IMR-90 (cell line): Measurements from ENCODE around the gene CBLIF. TPM values are rescaled to one million over a fixed set of nuclear protein-coding genes. Genes with fewer than 3 reads are reported as not detected.

ENCODE experiments used
- ATAC-seq: fragments of 200-7000 bp; cut with Tn5 transposase; 2 replicates; pipeline ENCODE4 v1.9.1; 2020; ENCODE audit warnings: low read depth, mild to moderate bottlenecking, moderate library complexity
- BruUV-seq: library from RNA; stranded (reverse); fragments of 400-500 nt; replicated peaks from 2 replicates; lab custom pipeline; 2021; lab: Mats Ljungman, UMichigan
- CTCF ChIA-PET: fragments of 300-600 bp; formaldehyde crosslinking; extraction: SDS; loops from one replicate; lab custom pipeline; 2021; ENCODE audit warnings: antibody characterized with exemption; lab: Yijun Ruan, JAX
- POLR2A ChIA-PET: fragments of 300-600 bp; sonication (Branson Sonifier 250); formaldehyde crosslinking; loops from one replicate; lab custom pipeline; 2022; ENCODE audit warnings: antibody characterized with exemption; ENCODE audit not compliant: unreplicated experiment; lab: Charles Lee
- DNase-seq: peaks from one replicate; pipeline ENCODE4 v3.0.0; 2013
- H2AFZ ChIP-seq: replicated peaks from 2 replicates; pipeline ENCODE3; 2013; ENCODE audit warnings: low read length, mild to moderate bottlenecking; ENCODE audit not compliant: poor library complexity
- H2AK5ac ChIP-seq: 2 replicates; pipeline ENCODE4 v1.6.1; 2013; ENCODE audit warnings: low read depth, low read length, inconsistent platforms
- H2AK9ac ChIP-seq: replicated peaks from 2 replicates; pipeline ENCODE3; 2013; ENCODE audit warnings: mild to moderate bottlenecking, low read depth, low read length, moderate library complexity; ENCODE audit not compliant: poor library complexity
- H2BK120ac ChIP-seq: 2 replicates; pipeline ENCODE4 v1.6.1; 2013; ENCODE audit warnings: low read depth, low read length, inconsistent platforms
- H2BK15ac ChIP-seq: 3 replicates; pipeline ENCODE4 v1.6.1; 2013; ENCODE audit warnings: low read depth, low read length, inconsistent platforms
- H2BK20ac ChIP-seq: 2 replicates; pipeline ENCODE4 v1.6.1; 2013; ENCODE audit warnings: low read depth, mild to moderate bottlenecking, inconsistent platforms, low read length, moderate library complexity
- H2BK5ac ChIP-seq: 2 replicates; pipeline ENCODE4 v1.6.1; 2013; ENCODE audit warnings: mild to moderate bottlenecking, low read depth, low read length, inconsistent platforms; ENCODE audit not compliant: poor library complexity, severe bottlenecking
- H3K14ac ChIP-seq: replicated peaks from 2 replicates; pipeline ENCODE4 v1.6.1; 2013; ENCODE audit warnings: low read depth, low read length, inconsistent platforms
- H3K18ac ChIP-seq: 2 replicates; pipeline ENCODE4 v1.6.1; 2013; ENCODE audit warnings: low read depth, low read length, control low read depth
- H3K23ac ChIP-seq: 2 replicates; pipeline ENCODE4 v1.6.1; 2013; ENCODE audit warnings: low read depth, low read length, inconsistent platforms
- H3K27ac ChIP-seq: 2 replicates; pipeline ENCODE4 v1.5.1; 2013; ENCODE audit warnings: mild to moderate bottlenecking, control low read depth, low read length; ENCODE audit not compliant: insufficient read depth
- H3K27me3 ChIP-seq: 2 replicates; pipeline ENCODE4 v1.6.1; 2013; ENCODE audit warnings: low read length; ENCODE audit not compliant: control insufficient read depth, insufficient read depth
- H3K36me3 ChIP-seq: 2 replicates; pipeline ENCODE4 v1.6.1; 2013; ENCODE audit warnings: low read length, mixed read lengths; ENCODE audit not compliant: control insufficient read depth, insufficient read depth
- H3K4ac ChIP-seq: 2 replicates; pipeline ENCODE4 v1.6.1; 2013; ENCODE audit warnings: low read depth, low read length, inconsistent platforms
- H3K4me1 ChIP-seq: 2 replicates; pipeline ENCODE4 v1.6.1; 2013; ENCODE audit warnings: low read length, mixed read lengths; ENCODE audit not compliant: control insufficient read depth, insufficient read depth
- H3K4me2 ChIP-seq: 2 replicates; pipeline ENCODE4 v1.6.1; 2013; ENCODE audit warnings: low read depth, mild to moderate bottlenecking, control low read depth, low read length, moderate library complexity
- H3K4me3 ChIP-seq: 2 replicates; pipeline ENCODE4 v1.5.1; 2013; ENCODE audit warnings: low read depth, mild to moderate bottlenecking, control low read depth, low read length, moderate library complexity; ENCODE audit not compliant: insufficient read depth
- H3K56ac ChIP-seq: 2 replicates; pipeline ENCODE4 v1.6.1; 2013; ENCODE audit warnings: low read length, inconsistent platforms; ENCODE audit not compliant: insufficient read depth; ENCODE audit errors: extremely low read depth
- H3K79me1 ChIP-seq, 2 experiments: 2 replicates each; pipeline ENCODE4 v1.6.1; 2013; ENCODE audit warnings: low read length in 2 of 2, inconsistent platforms in 1 of 2, low read depth in 1 of 2
- H3K9ac ChIP-seq: 2 replicates; pipeline ENCODE4 v1.6.1; 2013; ENCODE audit warnings: low read depth, low read length, control low read depth
- H3K9me1 ChIP-seq: 2 replicates; pipeline ENCODE4 v1.6.1; 2013; ENCODE audit warnings: low read length, inconsistent platforms; ENCODE audit not compliant: insufficient read depth
- H3K9me3 ChIP-seq: 2 replicates; pipeline ENCODE4 v1.6.1; 2013; ENCODE audit warnings: low read length; ENCODE audit not compliant: control insufficient read depth, insufficient read depth
- H4K20me1 ChIP-seq: 2 replicates; pipeline ENCODE4 v1.6.1; 2013; ENCODE audit warnings: low read length, inconsistent platforms; ENCODE audit not compliant: insufficient read depth
- H4K5ac ChIP-seq: 2 replicates; pipeline ENCODE4 v1.6.1; 2013; ENCODE audit warnings: mild to moderate bottlenecking, low read depth, low read length, control low read depth
- H4K8ac ChIP-seq, 2 experiments: 2 replicates each; pipeline ENCODE4 v1.6.1; 2013; ENCODE audit warnings: low read depth in 2 of 2, low read length in 2 of 2, control low read depth in 1 of 2, inconsistent platforms in 1 of 2
- H4K91ac ChIP-seq: 2 replicates; pipeline ENCODE4 v1.6.1; 2013; ENCODE audit warnings: low read depth, low read length, inconsistent platforms; ENCODE audit not compliant: insufficient read depth
- CHD1 ChIP-seq: IDR thresholded peaks from 2 replicates; pipeline ENCODE4 v1.6.1; 2012; ENCODE audit warnings: low read depth, low read length, improper control_type of control experiment
- CTCF ChIP-seq: conservative IDR thresholded peaks from 2 replicates; pipeline ENCODE4 v1.5.1; 2012; ENCODE audit warnings: mild to moderate bottlenecking, low read depth, low read length, improper control_type of control experiment
- ELK1 ChIP-seq: fragments of 150-350 bp; IDR thresholded peaks from 2 replicates; pipeline ENCODE4 v1.6.1; 2016; ENCODE audit warnings: low read depth, mild to moderate bottlenecking, low read length, moderate library complexity, borderline replicate concordance
- MXI1 ChIP-seq: IDR thresholded peaks from 2 replicates; pipeline ENCODE4 v1.6.1; 2012; ENCODE audit warnings: low read depth, mild to moderate bottlenecking, low read length, moderate library complexity, borderline replicate concordance
- RAD21 ChIP-seq: IDR thresholded peaks from 2 replicates; pipeline ENCODE4 v1.6.1; 2012; ENCODE audit warnings: low read length, improper control_type of control experiment
- SMC3 ChIP-seq: fragments of 150-350 bp; IDR thresholded peaks from 2 replicates; pipeline ENCODE4 v1.6.1; 2016; ENCODE audit warnings: low read depth, mild to moderate bottlenecking, antibody characterized with exemption, low read length, moderate library complexity
- WGBS, 2 experiments: methylation state at CpG; one replicate each; pipeline versions ENCODE4 v1.1.5 to v1.1.7; 2013; ENCODE audit warnings: missing lambda C conversion rate in 2 of 2; ENCODE audit not compliant: insufficient read length in 1 of 2; ENCODE audit errors: extremely low coverage in 2 of 2; 5-methylcytosine and 5-hydroxymethylcytosine counted together
- dilution Hi-C: fragments of 300-500 bp; cut with HindIII; formaldehyde crosslinking; loops from one replicate; pipeline ENCODE4 v1.14.3; 2018; ENCODE audit warnings: low sequenced_read_pairs; ENCODE audit not compliant: unreplicated experiment
- in situ Hi-C: fragments of 300-500 bp; cut with MboI; formaldehyde crosslinking; loops from 3 replicates; pipeline ENCODE4 v1.14.3; 2019; ENCODE audit warnings: low sequenced_read_pairs, inconsistent platforms, mixed read lengths
- intact Hi-C: fragments of 100-400 bp; cut with micrococcal nuclease; formaldehyde crosslinking; loops from 2 replicates; pipeline ENCODE4 v1.10.0; 2022
- polyA plus RNA-seq, 3 experiments: library from polyadenylated mRNA; depleted of rRNA; stranded (reverse); fragments of >200 nt; gene quantifications; 2 replicates each; pipeline ENCODE4 v1.2.3, GENCODE V29; 2012; ENCODE audit warnings: low replicate concordance in 1 of 3
- total RNA-seq: library from RNA; depleted of rRNA; stranded (reverse); fragments of >200 nt; gene quantifications from 2 replicates; pipeline ENCODE4 v1.2.3, GENCODE V29; 2012

Gene CBLIF
- total and polyA plus RNA-seq, 2 of the 4 experiments (the other 2 are of a cell fraction), result not detected

- H3K9ac ChIP-seq, result no peak overlapping the region
- ChIA-PET CTCF (no interaction called here), POLR2A (no interaction called here)
These were observed 53.7 kb downstream of the CBLIF start for GRCh38 chr11:59791639-59792038.

More at GRCh38 chr11:59791639-59792038, 53.7 kb downstream of the CBLIF start:
- Histone ChIP-seq H3K27ac (no peak overlapping the region), H3K4ac (no peak overlapping the region), H2BK5ac (no peak overlapping the region), H4K5ac (no peak overlapping the region), H3K18ac (no peak overlapping the region), H2AK5ac (no peak overlapping the region), H2AK9ac (no peak overlapping the region), H3K4me1 (peaks cover 6% of the 10 kb centered on the region), H2BK120ac (no peak overlapping the region), H3K27me3 (no peaks in the 10 kb centered on the region), H4K20me1 (no peaks in the 10 kb centered on the region; the same call in 1 of the 2 replicates), H3K56ac (no peak overlapping the region), H3K4me3 (no peak overlapping the region), H3K9me1 (peaks cover 14% of the 10 kb centered on the region; the same call in 1 of the 2 replicates), H3K4me2 (no peak overlapping the region), H2AFZ (no peak overlapping the region), H3K9me3 (no peaks in the 10 kb centered on the region), H3K14ac (no peak overlapping the region), H3K23ac (no peak overlapping the region), H3K36me3 (peaks cover 15% of the 10 kb centered on the region), H2BK20ac (no peak overlapping the region), H4K8ac (no peak overlapping the region), H3K79me1 (peaks cover 0 to 6% of the 10 kb centered on the region in 2 experiments; a peak in 1 of 4 replicates), H4K91ac (no peak overlapping the region), H2BK15ac (no peak overlapping the region)
- BruUV-seq, result no TSS peak
- no peak for ATAC-seq
- 89% methylated on average over 3 of the region's 4 CpGs; no CpG with 5 or more reads in 1 of the 2 experiments for WGBS, 2 experiments
- no peak for TF ChIP-seq MXI1
- TF ChIP-seq ELK1, result no peak
- TF ChIP-seq CTCF, result no peak
- TF ChIP-seq SMC3, result no peak
- no peak for TF ChIP-seq CHD1
- no peak for TF ChIP-seq RAD21
- dilution Hi-C loops (no loop called here), intact Hi-C loops (no loop called here), in situ Hi-C loops (loop anchor here (10.0 kb wide), 1 partner anchor 117 kb away; no protein-coding TSS in a partner anchor)
- DNase-seq, result no peak
